WI38 (cell line): Measurements from ENCODE around the gene LDB2.

ENCODE experiments used
- H3K4me3 ChIP-seq: 2 replicates; pipeline ENCODE4 v1.5.1; 2011; ENCODE audit warnings: low read depth, mild to moderate bottlenecking, control low read depth, low read length
- TF ChIP-seq, protein P1 (sequence below): IDR thresholded peaks from 2 replicates; pipeline ENCODE4 v1.5.1; 2012; ENCODE audit warnings: low read depth, mild to moderate bottlenecking, control low read depth, low read length

Gene LDB2

DNA sequence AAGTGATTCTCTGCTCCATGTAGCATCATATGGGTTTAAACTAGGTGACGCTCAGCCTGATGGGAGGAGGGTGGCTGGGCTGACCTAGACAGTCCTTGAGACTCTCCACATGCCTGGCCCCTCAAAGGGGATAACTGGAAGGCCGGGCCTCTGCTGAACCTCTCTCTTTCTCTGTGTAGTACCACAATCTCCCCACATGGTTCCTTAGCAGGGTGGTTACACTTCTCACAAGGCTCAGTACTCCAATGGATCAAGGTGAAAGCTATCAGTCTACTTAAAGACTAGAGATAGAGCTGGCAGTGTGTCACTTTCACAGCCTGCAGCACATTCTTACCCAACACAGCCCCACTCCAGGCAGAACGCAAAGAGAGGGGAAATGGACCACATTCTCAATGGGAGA is 80.4 kb downstream of the LDB2 start:
- TF ChIP-seq, protein P1, sequence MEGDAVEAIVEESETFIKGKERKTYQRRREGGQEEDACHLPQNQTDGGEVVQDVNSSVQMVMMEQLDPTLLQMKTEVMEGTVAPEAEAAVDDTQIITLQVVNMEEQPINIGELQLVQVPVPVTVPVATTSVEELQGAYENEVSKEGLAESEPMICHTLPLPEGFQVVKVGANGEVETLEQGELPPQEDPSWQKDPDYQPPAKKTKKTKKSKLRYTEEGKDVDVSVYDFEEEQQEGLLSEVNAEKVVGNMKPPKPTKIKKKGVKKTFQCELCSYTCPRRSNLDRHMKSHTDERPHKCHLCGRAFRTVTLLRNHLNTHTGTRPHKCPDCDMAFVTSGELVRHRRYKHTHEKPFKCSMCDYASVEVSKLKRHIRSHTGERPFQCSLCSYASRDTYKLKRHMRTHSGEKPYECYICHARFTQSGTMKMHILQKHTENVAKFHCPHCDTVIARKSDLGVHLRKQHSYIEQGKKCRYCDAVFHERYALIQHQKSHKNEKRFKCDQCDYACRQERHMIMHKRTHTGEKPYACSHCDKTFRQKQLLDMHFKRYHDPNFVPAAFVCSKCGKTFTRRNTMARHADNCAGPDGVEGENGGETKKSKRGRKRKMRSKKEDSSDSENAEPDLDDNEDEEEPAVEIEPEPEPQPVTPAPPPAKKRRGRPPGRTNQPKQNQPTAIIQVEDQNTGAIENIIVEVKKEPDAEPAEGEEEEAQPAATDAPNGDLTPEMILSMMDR: no peak

DNA sequence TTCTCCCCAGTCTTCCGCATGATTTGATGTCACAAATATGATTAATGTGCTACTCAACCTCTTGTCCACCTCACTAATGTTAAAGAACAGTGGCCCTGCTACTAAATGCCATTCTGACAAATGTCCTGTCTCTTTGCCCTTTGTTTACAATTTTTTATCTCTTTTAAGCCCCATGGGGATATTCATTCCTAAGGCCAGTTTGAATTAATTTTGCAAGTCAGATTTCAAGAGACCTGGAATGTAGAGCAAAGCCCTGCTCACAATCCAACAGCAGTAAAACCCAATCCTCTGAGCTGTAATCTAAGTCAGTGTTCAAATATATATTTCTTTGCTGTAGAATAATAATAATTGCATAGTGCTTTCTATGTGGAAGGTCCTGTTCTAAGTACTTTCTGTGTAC is 81.2 kb downstream of the LDB2 start:
- H3K4me3 ChIP-seq: no peak overlapping the region
- TF ChIP-seq, protein P1: no peak

More for the DNA sequence above, 80.4 kb downstream of the LDB2 start:
- H3K4me3 ChIP-seq: no peak overlapping the region

DNA sequence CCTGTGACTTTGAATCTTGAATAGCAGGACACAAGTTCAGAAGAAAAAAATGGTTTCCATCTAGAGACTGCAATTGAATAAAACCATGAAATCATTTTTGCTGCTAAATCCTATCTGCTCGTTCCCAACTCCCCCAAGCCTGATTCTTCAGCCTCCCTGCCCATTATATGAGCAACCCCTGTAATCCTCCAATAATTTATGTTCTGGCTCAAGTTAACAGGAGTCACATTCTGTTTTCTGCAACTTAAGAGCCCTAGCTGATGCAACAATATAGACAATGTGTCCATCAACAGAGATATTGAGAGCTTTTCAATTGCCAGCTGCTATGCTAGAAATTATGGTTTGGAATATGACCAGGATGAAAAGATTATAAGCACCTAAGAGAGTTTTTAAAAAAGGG is 84.1 kb downstream of the LDB2 start:
- H3K4me3 ChIP-seq: no peak overlapping the region

DNA sequence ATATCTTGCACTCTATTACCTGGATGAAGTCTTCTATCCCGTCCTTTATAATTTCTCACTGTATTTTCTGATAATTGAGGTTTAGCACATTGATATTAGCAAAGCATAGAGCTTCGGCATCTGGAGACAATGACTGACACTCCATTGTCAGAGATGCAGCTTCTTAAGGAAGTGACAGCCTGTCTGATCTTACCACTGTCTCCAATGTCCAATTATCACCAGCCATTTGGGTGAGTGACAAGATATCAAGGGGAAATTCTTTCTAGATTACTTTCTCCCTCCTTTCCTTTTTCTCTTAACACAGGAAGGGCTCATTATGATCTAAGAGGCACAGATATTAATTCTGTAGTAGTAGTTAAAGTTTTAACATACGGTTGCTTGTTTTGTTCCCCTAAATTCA is 86.4 kb downstream of the LDB2 start:
- TF ChIP-seq, protein P1: no peak
- no peak overlapping the region for H3K4me3 ChIP-seq

More for the DNA sequence above, 84.1 kb downstream of the LDB2 start:
- TF ChIP-seq, protein P1: no peak

DNA sequence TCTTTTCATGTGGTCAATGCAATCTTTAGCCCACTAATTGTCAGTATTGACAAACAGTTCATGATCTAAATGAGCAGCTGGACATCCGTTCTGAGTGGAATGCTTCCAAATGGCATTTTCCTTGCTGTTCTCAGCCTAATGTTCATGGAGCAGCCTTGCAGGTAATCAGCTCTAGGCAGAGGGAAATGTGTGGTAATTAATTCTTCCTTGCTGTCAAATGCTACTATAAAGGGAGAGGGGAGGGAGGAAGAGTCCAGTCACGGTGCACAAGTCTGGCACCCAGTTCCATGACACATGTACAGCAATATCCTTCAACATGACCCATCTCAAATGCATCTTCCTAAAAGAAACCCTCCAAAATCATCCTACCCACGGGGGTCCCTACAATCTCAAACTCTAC is 88.5 kb downstream of the LDB2 start:
- TF ChIP-seq, protein P1: no peak
- H3K4me3 ChIP-seq: no peak overlapping the region

DNA sequence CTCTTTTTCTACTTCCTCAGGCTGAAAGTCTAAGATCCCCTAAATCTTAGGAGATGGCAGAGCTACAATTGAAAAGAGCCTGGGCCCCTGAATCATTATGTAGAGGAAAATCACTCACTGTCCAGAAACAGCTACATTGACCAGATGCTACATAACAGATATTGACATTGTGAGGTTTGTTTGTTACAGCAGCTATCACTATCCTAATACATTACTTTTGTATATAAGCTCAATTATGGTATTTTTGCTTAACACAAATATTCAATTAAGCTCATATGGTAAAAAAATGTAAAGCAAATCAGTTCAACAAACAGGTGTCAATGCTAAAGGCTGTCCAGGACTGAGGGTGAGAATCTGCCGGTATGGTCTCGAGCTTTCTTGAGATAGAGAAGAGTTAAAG is 89.4 kb downstream of the LDB2 start:
- H3K4me3 ChIP-seq: no peak overlapping the region
- TF ChIP-seq, protein P1: no peak

DNA sequence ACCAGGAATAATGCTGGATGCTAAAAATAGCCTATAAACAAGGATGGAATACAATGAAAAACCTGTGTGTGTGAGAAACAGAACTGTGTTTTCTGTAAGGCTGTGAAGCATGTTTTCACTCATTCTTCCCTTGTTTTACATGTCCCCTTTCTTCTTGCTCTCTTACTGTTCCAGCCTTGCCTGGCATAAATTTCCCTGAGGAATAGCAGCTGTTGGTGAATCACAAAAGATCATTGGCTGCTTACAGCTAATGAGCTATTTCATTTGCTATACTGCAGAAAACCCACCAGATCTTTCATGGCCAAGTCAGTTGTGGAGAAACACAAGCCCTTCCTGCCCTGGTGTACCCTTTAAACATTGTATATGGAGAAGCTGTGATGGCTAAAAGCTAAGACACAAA is 91.1 kb downstream of the LDB2 start:
- H3K4me3 ChIP-seq: no peak overlapping the region
- TF ChIP-seq, protein P1: no peak
